ENCODE data around the gene TSHZ1.
A peak's percentile ranks its signal among the peaks of the same experiment; 100 is the strongest.
"Not testable (repeated sequence)": the region's sequence is repeated elsewhere in the genome, so short reads cannot be mapped to it uniquely, and the experiment has no call there.

The TSHZ1 gene

GRCh38 chr18:75183524-75183923, 27.1 kb upstream of the TSHZ1 start:
- no peak for DNase-seq

DNA sequence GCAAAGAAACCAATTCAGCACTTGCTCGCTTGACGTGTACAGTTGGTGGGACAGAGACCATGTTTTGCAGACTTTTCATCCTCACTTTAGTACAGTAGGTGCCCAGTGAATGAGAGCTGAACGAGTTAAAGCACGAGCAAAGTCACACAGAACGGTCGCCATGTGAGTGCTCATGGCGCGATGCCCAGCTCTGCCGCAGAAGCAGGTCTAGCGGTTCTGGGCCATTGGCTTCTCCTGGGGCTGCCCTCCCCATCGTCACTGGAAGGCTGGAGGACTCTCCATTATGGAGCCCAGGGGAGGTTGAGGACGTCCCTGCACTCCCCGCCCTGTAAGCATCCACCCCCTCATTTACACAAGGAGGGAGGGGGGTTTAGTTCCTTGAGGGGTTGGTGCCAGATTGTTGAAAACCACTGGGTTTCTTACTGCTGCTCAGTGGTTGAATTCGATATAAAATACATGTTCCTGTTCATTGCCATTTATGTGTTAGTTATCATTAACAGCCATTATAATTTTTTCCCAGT, 26.6 kb upstream of the TSHZ1 start:
- DNase-seq: no peak

- no peak for DNase-seq
Observed at GRCh38 chr18:75185460-75185859, 25.1 kb upstream of the TSHZ1 start.

DNA sequence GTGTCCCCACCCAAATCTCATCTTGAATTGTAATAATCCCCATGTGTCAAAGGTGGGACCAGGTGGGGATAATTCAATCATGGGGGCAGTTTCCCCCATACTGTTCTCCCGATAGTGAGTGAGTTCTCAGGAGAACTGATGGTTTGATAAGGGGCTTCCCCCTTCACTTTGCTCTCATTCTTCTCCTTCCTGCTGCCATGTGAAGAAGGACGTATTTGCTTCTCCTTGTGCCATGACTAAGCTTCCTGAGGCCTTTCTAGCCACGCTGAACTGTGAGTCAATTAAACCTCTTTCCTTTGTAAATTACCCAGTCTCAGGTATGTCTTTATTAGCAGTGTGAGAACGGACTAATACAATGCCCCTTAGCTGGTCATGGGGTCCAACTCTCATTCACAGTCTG, 22.9 kb upstream of the TSHZ1 start:
- not testable (repeated sequence) for DNase-seq

GRCh38 chr18:75189696-75190095, 20.9 kb upstream of the TSHZ1 start:
- DNase-seq: no peak

DNA sequence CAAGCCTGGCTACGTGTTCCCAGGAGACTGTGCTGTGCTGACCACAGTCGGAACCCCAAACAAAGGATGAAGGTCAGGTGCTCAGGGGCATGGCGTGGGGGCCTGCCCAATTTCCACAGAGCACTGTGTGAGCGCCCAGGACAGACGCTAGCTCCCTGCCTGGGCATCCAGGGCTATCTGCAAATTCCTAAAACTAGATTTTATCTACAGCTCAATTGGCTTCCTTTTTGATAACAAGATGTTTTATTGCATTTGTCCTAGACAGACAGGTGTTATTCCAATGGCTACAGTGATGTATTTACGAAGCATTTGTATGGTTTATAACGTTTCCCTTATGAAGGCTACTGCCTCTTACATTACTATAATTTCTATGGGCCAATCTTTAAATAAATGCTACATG, 17.7 kb upstream of the TSHZ1 start:
- no peak for DNase-seq

DNA sequence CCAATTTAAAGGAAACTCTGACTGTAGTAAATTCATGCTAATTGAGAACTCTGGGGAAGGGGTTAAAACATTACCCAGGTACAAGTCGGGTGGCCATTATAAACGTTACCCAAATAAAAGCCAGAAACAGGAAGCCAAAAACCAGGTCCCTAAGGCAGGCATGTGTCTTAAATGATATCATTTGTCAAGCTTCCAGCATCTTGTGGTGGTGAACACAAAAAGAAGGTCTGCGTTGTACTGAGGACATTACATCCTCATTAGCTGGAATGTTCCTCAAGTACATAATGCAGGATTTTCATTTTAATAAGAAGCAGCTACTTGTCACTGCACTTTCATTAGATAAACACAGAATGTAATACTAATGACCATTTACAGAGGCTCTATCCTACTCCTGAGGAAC, 12.6 kb upstream of the TSHZ1 start:
- peak; percentile 16 for DNase-seq

GRCh38 chr18:75199327-75199726, 11.3 kb upstream of the TSHZ1 start:
- no peak for DNase-seq

- no peak for DNase-seq
Observed at GRCh38 chr18:75200071-75200470, 10.5 kb upstream of the TSHZ1 start.

- DNase-seq: no peak
Observed at GRCh38 chr18:75200605-75201280, 9.9 kb upstream of the TSHZ1 start.

GRCh38 chr18:75201282-75202270, 9.0 kb upstream of the TSHZ1 start:
- DNase-seq: peak; percentile 30

- DNase-seq: no peak
Observed at GRCh38 chr18:75202696-75203365, 7.8 kb upstream of the TSHZ1 start.

DNA sequence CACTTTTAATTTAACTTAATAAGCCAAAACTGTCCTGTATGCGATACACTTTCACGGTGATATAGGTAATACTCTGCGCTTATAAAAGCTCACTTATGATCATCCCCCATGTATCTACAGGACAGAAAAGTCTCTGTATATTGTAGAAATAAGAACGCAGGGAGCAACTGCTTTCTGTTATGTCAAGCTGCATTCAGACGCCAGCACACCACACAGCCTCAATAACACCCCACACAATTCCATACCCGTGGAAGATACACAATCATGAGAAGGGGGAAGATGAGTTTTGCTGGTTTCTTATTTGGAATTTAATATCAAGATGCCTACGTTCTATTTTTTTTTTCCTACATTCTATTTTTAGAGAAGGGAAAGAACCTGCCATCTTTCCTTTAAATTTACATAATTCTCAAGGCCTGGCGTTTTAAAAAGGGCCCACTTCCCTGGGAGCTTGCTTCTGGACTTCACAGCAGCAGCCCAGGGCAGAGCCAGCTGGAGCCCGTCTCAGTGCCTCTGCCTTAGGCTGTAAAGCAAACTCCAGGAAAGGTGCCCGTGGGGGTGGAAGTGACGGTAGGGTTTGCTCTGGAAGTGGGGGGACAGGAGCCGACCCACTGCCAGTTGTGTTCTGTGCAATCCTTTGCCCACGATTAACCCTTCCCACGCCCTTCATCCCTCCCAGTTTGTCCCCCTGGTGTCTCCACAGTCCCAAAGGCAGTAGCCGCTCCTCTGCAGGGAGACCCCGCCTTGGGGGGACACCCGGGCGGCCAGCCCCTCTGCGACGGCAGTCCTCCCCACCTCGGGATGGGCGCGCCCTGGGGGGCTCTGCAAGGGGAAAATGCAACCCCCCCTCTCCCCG, 7.0 kb upstream of the TSHZ1 start:
- no peak for DNase-seq

DNA sequence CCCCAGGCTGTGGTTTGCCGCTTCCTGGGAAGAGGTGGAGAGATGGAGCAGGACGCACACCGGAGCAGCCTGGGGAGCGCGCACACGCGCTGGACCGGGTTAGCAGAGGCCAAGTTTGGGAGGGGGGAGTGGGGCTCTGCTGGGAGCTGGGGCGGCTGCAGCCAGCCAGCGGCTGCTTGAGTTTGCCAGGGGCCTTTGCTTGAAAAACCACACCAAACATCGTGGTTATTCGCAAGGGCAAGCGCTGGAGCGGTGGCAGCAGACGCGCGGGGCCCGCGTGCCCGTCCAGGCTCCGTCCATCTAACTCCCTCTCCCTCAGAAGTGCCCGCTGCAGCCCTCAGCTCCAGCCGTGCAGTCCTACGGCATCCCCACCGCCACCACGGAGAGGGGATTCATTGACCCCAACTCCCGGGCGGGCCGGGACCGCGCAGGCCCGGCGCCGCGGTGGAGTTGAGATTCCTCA, 6.3 kb upstream of the TSHZ1 start:
- no peak for DNase-seq

- no peak for DNase-seq
Observed at GRCh38 chr18:75204732-75205513, 5.7 kb upstream of the TSHZ1 start.

GRCh38 chr18:75205514-75206132, 5.0 kb upstream of the TSHZ1 start:
- no peak for DNase-seq

DNA sequence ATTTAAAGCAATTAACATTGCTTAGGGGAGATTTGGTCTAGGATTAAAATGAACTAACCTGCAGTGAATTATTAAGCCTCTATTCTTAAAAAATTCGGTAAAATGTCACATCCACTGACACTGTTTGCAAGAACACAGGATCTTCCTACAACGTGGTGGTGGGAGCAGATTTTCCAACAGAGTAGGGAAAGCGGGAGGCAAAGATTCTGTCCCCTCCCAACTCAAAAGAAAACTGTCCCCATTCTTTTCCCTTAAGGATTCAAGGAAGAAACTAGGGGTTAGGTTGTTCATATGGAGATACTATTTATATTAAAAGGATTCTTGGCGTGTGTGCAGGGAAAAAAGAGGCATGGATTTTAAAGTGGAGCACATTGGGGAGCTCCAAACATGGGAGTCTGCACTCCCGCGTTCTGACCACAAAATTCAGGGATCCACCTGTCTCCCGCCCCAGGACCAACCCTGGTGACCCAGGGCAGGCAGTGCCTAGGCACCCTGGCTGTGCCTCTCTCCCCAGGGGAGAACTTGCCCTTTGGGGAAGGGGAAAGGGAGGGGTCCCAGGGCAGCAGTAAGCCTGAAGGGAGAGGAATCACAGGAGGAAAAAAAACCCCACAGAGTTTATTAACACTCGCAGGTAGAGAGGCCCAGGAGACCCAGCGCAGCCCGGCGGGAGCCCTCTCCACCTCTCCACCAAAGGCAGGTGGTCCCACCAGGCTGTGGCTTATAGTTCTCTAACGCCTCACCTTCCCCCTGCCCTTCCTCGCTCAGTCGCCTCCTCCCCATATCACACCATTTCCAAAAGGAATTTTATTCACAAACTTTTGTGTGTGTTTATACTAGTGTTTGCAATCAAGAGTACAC, 3.9 kb upstream of the TSHZ1 start:
- DNase-seq: no peak

DNA sequence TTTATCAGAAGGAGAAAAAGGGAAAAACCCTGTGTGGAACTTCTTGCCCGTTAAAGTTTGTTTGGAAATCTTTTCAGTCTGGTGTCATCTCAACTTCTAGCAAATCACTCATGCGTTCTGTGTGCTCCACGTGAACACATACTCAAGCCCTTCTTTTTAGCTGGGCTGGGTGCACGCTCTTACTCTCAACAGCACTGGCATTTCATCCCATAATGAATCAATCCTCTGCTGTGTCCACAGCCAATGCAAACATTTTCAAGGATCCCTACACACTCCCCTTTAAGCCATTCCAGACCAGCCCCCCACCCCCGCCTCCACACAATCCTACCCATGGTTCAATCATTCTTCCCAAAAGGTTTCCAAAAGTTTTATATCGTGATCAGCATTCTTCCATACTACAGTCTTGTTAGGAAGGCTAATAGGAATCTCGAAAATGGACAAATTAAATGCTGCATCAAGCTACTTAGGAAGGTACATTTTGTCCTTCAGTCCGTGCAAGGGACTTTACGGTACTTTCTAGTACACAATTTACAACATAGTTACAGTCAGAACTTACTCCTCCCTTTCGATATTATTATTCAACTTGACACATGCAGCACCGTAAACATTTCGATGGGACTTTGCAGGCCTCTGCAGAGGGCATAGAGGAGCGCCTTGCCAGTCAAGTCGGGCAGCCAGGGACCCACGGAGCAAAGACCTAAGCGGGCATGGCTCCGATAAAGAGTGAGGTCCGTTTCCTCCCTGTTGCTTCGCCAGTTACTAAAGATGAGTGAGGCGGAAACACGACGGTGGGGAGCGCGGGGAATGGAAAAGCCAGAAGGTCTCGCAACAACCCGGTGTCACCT, 3.1 kb upstream of the TSHZ1 start:
- DNase-seq: peak; percentile 31

Data from hematopoietic multipotent progenitor cell treated with erythropoietin and hydrocortisone succinate and interleukin-3 and kit ligand, for 8 days (in vitro differentiated cells).